H1 (cell line): ENCODE data around the gene PECR. TPM values are rescaled to one million over a fixed set of nuclear protein-coding genes. Genes with fewer than 3 reads are reported as not detected.

Experiments
- CEBPB ChIP-seq: IDR thresholded peaks from 2 replicates; pipeline ENCODE4 v1.6.1; 2012; ENCODE audit warnings: low read depth, low read length
- EZH2 ChIP-seq: fragments of 200-600 bp; sonication (generic); IDR thresholded peaks from 2 replicates; pipeline ENCODE4 v1.7.1; 2012; ENCODE audit warnings: low read depth, mild to moderate bottlenecking, moderate library complexity, low read length, inconsistent platforms; ENCODE audit not compliant: severe bottlenecking
- HDAC6 ChIP-seq: IDR thresholded peaks from one replicate; pipeline ENCODE4 v1.7.1; 2012; ENCODE audit warnings: low read depth, mild to moderate bottlenecking, inconsistent platforms, low read length, moderate library complexity
- JUN ChIP-seq: IDR thresholded peaks from 2 replicates; pipeline ENCODE4 v1.6.1; 2011; ENCODE audit warnings: low read depth, mild to moderate bottlenecking, improper control_type of control experiment, low read length
- NANOG ChIP-seq: IDR thresholded peaks from 2 replicates; pipeline ENCODE4 v1.6.1; 2011; ENCODE audit warnings: low read length, low read depth, mild to moderate bottlenecking, inconsistent platforms; ENCODE audit not compliant: insufficient read depth, poor library complexity, severe bottlenecking
- RXRA ChIP-seq: IDR thresholded peaks from 2 replicates; pipeline ENCODE4 v1.6.1; 2011; ENCODE audit warnings: low read depth, mild to moderate bottlenecking, low read length, moderate library complexity; ENCODE audit not compliant: insufficient read depth
- SUZ12 ChIP-seq: fragments of 200-600 bp; sonication (generic); IDR thresholded peaks from 2 replicates; pipeline ENCODE4 v1.6.1; 2012; ENCODE audit warnings: mild to moderate bottlenecking, inconsistent platforms, low read length, moderate library complexity, mixed read lengths
- ZNF274 ChIP-seq: IDR thresholded peaks from 2 replicates; pipeline ENCODE4 v1.7.0; 2012; ENCODE audit warnings: low read length, borderline replicate concordance; ENCODE audit errors: extremely low read depth
- polyA plus RNA-seq, 7 experiments: library from polyadenylated mRNA; depleted of rRNA in 3 of 7; stranded (reverse) in 5 of 7; unstranded in 2 of 7; fragments of >200 nt in 5 of 7; fragments of 200-250 nt in 2 of 7; gene quantifications; 1 replicate in 5 of 7; 2 replicates in 1 of 7; 4 replicates in 1 of 7; pipeline versions ENCODE4 v1.2.1 to v1.2.3, GENCODE V29; 2011 to 2013; ENCODE audit warnings: missing spikeins in 2 of 7, mixed read lengths in 2 of 7
- total RNA-seq: library from RNA; stranded (reverse); fragmentation: NEBNext Ultra II Directional; extraction: Animal tissue kit (Norgen Biotek cat#: 25700); gene quantifications from 2 replicates; pipeline ENCODE4 v1.2.1, GENCODE V29; 2021
- TF ChIP-seq, protein P1 (sequence below): fragments of 300-600 bp; sonication (generic); IDR thresholded peaks from 2 replicates; pipeline ENCODE4 v1.7.1; 2012; ENCODE audit warnings: low read length, moderate library complexity, mild to moderate bottlenecking, inconsistent platforms; ENCODE audit not compliant: insufficient replicate concordance
- TF ChIP-seq, protein P2 (sequence below): IDR thresholded peaks from 2 replicates; pipeline ENCODE4 v1.6.1; 2012; ENCODE audit warnings: inconsistent platforms
- TF ChIP-seq, protein P3 (sequence below): IDR thresholded peaks from 2 replicates; pipeline ENCODE4 v1.6.1; 2012; ENCODE audit warnings: inconsistent platforms

PECR gene
- total and polyA plus RNA-seq, 2 of the 8 experiments (the other 6 are each of a cell fraction or from before 2014, with no cell fraction given): 15.9 to 19.2 TPM

DNA sequence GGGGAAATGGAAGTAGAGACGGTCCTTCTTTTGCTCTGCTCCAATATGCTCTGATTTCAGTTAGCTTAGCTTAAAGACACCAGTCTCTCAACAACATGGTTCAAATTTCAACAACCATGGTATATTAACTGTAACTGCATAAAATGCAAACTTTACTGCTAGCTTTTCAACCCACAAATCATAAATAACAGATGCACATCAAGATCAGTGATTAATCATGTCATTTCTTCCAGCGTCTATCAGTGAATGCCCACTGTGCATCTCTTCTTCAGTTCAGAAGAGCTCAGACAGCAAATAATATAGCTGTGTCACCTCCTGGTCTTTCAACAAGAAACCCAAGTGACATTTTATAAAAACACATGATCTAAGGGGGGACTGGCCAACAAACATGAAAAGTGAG is 12.6 kb downstream of the PECR start (continued):
- TF ChIP-seq, protein P1, sequence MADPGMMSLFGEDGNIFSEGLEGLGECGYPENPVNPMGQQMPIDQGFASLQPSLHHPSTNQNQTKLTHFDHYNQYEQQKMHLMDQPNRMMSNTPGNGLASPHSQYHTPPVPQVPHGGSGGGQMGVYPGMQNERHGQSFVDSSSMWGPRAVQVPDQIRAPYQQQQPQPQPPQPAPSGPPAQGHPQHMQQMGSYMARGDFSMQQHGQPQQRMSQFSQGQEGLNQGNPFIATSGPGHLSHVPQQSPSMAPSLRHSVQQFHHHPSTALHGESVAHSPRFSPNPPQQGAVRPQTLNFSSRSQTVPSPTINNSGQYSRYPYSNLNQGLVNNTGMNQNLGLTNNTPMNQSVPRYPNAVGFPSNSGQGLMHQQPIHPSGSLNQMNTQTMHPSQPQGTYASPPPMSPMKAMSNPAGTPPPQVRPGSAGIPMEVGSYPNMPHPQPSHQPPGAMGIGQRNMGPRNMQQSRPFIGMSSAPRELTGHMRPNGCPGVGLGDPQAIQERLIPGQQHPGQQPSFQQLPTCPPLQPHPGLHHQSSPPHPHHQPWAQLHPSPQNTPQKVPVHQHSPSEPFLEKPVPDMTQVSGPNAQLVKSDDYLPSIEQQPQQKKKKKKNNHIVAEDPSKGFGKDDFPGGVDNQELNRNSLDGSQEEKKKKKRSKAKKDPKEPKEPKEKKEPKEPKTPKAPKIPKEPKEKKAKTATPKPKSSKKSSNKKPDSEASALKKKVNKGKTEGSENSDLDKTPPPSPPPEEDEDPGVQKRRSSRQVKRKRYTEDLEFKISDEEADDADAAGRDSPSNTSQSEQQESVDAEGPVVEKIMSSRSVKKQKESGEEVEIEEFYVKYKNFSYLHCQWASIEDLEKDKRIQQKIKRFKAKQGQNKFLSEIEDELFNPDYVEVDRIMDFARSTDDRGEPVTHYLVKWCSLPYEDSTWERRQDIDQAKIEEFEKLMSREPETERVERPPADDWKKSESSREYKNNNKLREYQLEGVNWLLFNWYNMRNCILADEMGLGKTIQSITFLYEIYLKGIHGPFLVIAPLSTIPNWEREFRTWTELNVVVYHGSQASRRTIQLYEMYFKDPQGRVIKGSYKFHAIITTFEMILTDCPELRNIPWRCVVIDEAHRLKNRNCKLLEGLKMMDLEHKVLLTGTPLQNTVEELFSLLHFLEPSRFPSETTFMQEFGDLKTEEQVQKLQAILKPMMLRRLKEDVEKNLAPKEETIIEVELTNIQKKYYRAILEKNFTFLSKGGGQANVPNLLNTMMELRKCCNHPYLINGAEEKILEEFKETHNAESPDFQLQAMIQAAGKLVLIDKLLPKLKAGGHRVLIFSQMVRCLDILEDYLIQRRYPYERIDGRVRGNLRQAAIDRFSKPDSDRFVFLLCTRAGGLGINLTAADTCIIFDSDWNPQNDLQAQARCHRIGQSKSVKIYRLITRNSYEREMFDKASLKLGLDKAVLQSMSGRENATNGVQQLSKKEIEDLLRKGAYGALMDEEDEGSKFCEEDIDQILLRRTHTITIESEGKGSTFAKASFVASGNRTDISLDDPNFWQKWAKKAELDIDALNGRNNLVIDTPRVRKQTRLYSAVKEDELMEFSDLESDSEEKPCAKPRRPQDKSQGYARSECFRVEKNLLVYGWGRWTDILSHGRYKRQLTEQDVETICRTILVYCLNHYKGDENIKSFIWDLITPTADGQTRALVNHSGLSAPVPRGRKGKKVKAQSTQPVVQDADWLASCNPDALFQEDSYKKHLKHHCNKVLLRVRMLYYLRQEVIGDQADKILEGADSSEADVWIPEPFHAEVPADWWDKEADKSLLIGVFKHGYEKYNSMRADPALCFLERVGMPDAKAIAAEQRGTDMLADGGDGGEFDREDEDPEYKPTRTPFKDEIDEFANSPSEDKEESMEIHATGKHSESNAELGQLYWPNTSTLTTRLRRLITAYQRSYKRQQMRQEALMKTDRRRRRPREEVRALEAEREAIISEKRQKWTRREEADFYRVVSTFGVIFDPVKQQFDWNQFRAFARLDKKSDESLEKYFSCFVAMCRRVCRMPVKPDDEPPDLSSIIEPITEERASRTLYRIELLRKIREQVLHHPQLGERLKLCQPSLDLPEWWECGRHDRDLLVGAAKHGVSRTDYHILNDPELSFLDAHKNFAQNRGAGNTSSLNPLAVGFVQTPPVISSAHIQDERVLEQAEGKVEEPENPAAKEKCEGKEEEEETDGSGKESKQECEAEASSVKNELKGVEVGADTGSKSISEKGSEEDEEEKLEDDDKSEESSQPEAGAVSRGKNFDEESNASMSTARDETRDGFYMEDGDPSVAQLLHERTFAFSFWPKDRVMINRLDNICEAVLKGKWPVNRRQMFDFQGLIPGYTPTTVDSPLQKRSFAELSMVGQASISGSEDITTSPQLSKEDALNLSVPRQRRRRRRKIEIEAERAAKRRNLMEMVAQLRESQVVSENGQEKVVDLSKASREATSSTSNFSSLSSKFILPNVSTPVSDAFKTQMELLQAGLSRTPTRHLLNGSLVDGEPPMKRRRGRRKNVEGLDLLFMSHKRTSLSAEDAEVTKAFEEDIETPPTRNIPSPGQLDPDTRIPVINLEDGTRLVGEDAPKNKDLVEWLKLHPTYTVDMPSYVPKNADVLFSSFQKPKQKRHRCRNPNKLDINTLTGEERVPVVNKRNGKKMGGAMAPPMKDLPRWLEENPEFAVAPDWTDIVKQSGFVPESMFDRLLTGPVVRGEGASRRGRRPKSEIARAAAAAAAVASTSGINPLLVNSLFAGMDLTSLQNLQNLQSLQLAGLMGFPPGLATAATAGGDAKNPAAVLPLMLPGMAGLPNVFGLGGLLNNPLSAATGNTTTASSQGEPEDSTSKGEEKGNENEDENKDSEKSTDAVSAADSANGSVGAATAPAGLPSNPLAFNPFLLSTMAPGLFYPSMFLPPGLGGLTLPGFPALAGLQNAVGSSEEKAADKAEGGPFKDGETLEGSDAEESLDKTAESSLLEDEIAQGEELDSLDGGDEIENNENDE: no peak
- TF ChIP-seq NANOG (no peak), ZNF274 (no peak), SUZ12 (no peak), HDAC6 (no peak), EZH2 (no peak), RXRA (no peak), JUN (no peak), CEBPB (no peak)
- TF ChIP-seq, protein P2, sequence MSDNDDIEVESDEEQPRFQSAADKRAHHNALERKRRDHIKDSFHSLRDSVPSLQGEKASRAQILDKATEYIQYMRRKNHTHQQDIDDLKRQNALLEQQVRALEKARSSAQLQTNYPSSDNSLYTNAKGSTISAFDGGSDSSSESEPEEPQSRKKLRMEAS: no peak
- TF ChIP-seq, protein P3, sequence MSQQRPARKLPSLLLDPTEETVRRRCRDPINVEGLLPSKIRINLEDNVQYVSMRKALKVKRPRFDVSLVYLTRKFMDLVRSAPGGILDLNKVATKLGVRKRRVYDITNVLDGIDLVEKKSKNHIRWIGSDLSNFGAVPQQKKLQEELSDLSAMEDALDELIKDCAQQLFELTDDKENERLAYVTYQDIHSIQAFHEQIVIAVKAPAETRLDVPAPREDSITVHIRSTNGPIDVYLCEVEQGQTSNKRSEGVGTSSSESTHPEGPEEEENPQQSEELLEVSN: no peak
